ENCODE data around the gene RTKN2. TPM values are rescaled to one million over a fixed set of nuclear protein-coding genes. Genes with fewer than 3 reads are reported as not detected.

RTKN2 gene, protein sequence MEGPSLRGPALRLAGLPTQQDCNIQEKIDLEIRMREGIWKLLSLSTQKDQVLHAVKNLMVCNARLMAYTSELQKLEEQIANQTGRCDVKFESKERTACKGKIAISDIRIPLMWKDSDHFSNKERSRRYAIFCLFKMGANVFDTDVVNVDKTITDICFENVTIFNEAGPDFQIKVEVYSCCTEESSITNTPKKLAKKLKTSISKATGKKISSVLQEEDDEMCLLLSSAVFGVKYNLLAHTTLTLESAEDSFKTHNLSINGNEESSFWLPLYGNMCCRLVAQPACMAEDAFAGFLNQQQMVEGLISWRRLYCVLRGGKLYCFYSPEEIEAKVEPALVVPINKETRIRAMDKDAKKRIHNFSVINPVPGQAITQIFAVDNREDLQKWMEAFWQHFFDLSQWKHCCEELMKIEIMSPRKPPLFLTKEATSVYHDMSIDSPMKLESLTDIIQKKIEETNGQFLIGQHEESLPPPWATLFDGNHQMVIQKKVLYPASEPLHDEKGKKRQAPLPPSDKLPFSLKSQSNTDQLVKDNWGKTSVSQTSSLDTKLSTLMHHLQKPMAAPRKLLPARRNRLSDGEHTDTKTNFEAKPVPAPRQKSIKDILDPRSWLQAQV
- 0.66 to 1.0 TPM (median 0.87 TPM) in 5 replicates for total RNA-seq (2022; extraction: Qiagen RNA extraction)

DNA sequence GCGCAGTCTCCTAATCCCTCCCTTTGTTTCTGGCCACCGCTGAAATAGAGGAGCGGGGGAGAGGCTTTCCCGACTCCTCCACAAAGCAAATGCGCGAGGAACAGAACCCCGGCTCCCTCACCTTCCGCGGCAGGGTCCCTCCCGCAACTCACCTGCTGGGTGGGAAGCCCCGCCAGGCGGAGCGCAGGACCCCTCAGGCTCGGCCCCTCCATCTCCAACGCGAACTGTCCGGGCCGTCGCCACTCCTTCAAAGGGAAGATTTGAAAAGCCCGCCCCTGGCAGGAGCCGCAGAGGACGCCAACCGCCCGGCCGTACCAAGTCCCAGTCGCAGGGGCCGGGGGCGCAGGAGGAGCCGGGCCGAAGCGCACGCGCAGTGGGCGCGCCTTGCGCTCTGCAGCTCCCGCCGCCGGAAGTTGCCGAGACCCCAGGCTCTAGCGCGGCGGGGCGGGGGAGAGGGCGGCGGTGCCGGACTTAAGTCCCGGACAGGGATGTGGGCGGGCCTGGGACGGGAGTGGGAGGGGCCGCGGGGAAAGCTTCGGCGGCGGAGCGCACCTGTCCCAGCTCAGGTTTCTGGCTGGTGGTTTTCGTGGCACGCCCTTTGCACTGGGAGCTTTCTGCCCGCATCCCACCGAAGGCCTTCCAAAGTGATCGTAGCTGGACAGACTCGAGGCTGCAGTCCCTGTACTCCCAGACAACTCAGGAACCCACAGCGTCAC, at the start of gene RTKN2:
Gene RTKN2 (minus strand): TSS at position 446 of the 716 bp plus-strand sequence. CDS start 234 bp downstream, at position 212.

Other genes with a start within 250 kb of the RTKN2 start
- 0.95 to 1.5 TPM (median 1.0 TPM) in 5 replicates for gene ZNF365, start 105.5 kb upstream of the RTKN2 start, total RNA-seq (2022; extraction: Qiagen RNA extraction)